ENCODE data around the gene ITCH.
"Not testable (repeated sequence)": the region's sequence is repeated elsewhere in the genome, so short reads cannot be mapped to it uniquely, and the experiment has no call there.

ITCH gene

GRCh38 chr20:34449674-34450592 is 86.9 kb downstream of the ITCH start:
- in situ Hi-C loops (cut with HindIII; ENCODE audit: low sequenced_read_pairs), result no loop called here

GRCh38 chr20:34452281-34452982 is 89.4 kb downstream of the ITCH start:
- in situ Hi-C loops (cut with HindIII; ENCODE audit: low sequenced_read_pairs), result no loop called here

- in situ Hi-C loops (cut with HindIII; ENCODE audit: low sequenced_read_pairs), result no loop called here
These were observed 95.6 kb downstream of the ITCH start for GRCh38 chr20:34458631-34459030.

GRCh38 chr20:34459209-34459897 is 96.3 kb downstream of the ITCH start:
- in situ Hi-C loops (cut with HindIII; ENCODE audit: low sequenced_read_pairs), result no loop called here

GRCh38 chr20:34461779-34462087 is 98.7 kb downstream of the ITCH start:
- in situ Hi-C loops (cut with HindIII; ENCODE audit: low sequenced_read_pairs), result no loop called here

- in situ Hi-C loops (cut with HindIII; ENCODE audit: low sequenced_read_pairs), result no loop called here
These were observed 105.9 kb downstream of the ITCH start for GRCh38 chr20:34468951-34469350.

- in situ Hi-C loops (cut with HindIII; ENCODE audit: low sequenced_read_pairs), result no loop called here
These were observed 109.3 kb downstream of the ITCH start for GRCh38 chr20:34472246-34472925.

GRCh38 chr20:34473262-34473883 is 110.3 kb downstream of the ITCH start:
- in situ Hi-C loops (cut with HindIII; ENCODE audit: low sequenced_read_pairs), result no loop called here

GRCh38 chr20:34475979-34476736 is 113.1 kb downstream of the ITCH start:
- in situ Hi-C loops (cut with HindIII; ENCODE audit: low sequenced_read_pairs), result no loop called here

- in situ Hi-C loops (cut with HindIII; ENCODE audit: low sequenced_read_pairs), result no loop called here
These were observed 116.6 kb downstream of the ITCH start for GRCh38 chr20:34479627-34480026.

GRCh38 chr20:34482154-34482553 is 119.1 kb downstream of the ITCH start:
- in situ Hi-C loops (cut with HindIII; ENCODE audit: low sequenced_read_pairs), result not testable (repeated sequence)

- in situ Hi-C loops (cut with HindIII; ENCODE audit: low sequenced_read_pairs), result not testable (repeated sequence)
These were observed 120.6 kb downstream of the ITCH start for GRCh38 chr20:34483585-34484220.

- in situ Hi-C loops (cut with HindIII; ENCODE audit: low sequenced_read_pairs), result no loop called here
These were observed 122.1 kb downstream of the ITCH start for GRCh38 chr20:34485068-34485634.

GRCh38 chr20:34491226-34491931 is 128.3 kb downstream of the ITCH start:
- in situ Hi-C loops (cut with HindIII; ENCODE audit: low sequenced_read_pairs), result no loop called here

- in situ Hi-C loops (cut with HindIII; ENCODE audit: low sequenced_read_pairs), result no loop called here
These were observed 128.9 kb downstream of the ITCH start for GRCh38 chr20:34491932-34492509.

GRCh38 chr20:34493646-34494045 is 130.6 kb downstream of the ITCH start:
- in situ Hi-C loops (cut with HindIII; ENCODE audit: low sequenced_read_pairs), result no loop called here

- in situ Hi-C loops (cut with HindIII; ENCODE audit: low sequenced_read_pairs), result no loop called here
These were observed 132.2 kb downstream of the ITCH start for GRCh38 chr20:34495307-34495706.

GRCh38 chr20:34495916-34496315 is 132.8 kb downstream of the ITCH start:
- in situ Hi-C loops (cut with HindIII; ENCODE audit: low sequenced_read_pairs), result no loop called here

Data from DLD1 (cell line).